GF-D8 (cell line): Measurements from ENCODE around the gene KDSR.

ENCODE experiments used
- DNase-seq: peaks from one replicate; lab custom pipeline; 2025; lab: John Stamatoyannopoulos, UW

KDSR gene

GRCh38 chr18:63320123-63320974, 46.7 kb downstream of the KDSR start:
- peak; percentile 94 for DNase-seq

GRCh38 chr18:63319383-63320122, 47.5 kb downstream of the KDSR start, which contains the start of gene BCL2:
TSS of gene BCL2 (minus strand) at chr18:63319769.
- DNase-seq = no peak

GRCh38 chr18:63318889-63319382, 48.1 kb downstream of the KDSR start:
- DNase-seq = no peak

GRCh38 chr18:63317982-63318888, 48.8 kb downstream of the KDSR start:
- DNase-seq = peak; percentile 63

GRCh38 chr18:63317556-63317946, 49.5 kb downstream of the KDSR start:
- no peak for DNase-seq

GRCh38 chr18:63316612-63317555, 50.1 kb downstream of the KDSR start:
- DNase-seq = no peak

GRCh38 chr18:63315876-63316275, 51.1 kb downstream of the KDSR start:
- no peak for DNase-seq

GRCh38 chr18:63315131-63315662, 51.8 kb downstream of the KDSR start:
- DNase-seq = no peak

GRCh38 chr18:63314062-63314790, 52.8 kb downstream of the KDSR start:
- no peak for DNase-seq

GRCh38 chr18:63313396-63313917, 53.5 kb downstream of the KDSR start:
- no peak for DNase-seq

- no peak for DNase-seq
These were observed 54.1 kb downstream of the KDSR start for GRCh38 chr18:63312737-63313395.

- DNase-seq = no peak
These were observed 55.0 kb downstream of the KDSR start for GRCh38 chr18:63312019-63312409.

- DNase-seq = no peak
These were observed 55.6 kb downstream of the KDSR start for GRCh38 chr18:63311118-63312018.

- no peak for DNase-seq
These were observed 57.6 kb downstream of the KDSR start for GRCh38 chr18:63309422-63309821.

GRCh38 chr18:63307551-63308200, 59.3 kb downstream of the KDSR start:
- DNase-seq = no peak

GRCh38 chr18:63306819-63307550, 60.0 kb downstream of the KDSR start:
- no peak for DNase-seq

GRCh38 chr18:63306249-63306648, 60.8 kb downstream of the KDSR start:
- DNase-seq = no peak
